ENCODE results near the gene CCDC181. TPM values are rescaled to one million over a fixed set of nuclear protein-coding genes. Genes with fewer than 3 reads are reported as not detected.

The CCDC181 gene
- total and polyA plus RNA-seq, 2 donors (not counting 3 experiments of a cell fraction or from before 2014, with no cell fraction given): 0.18 to 0.22 TPM

GRCh38 chr1:169465281-169465680 lies 38.0 kb upstream of the CCDC181 start:
- H3K4me2 ChIP-seq (ENCODE audit: insufficient read depth, low read length): no peak overlapping the region
- intact Hi-C loops (cut with micrococcal nuclease): loop anchor here (2.0 to 5.0 kb wide), 2 partner anchors 247 to 862 kb away; partner anchors contain the start of gene SELL
- BruUV-seq (replicated peaks): no TSS peak
- no peaks in the 10 kb centered on the region for H3K9me3 ChIP-seq (replicated peaks; ENCODE audit: control insufficient read depth, insufficient read depth, low read length)
- CTCF ChIA-PET: interaction anchor here (0.8 to 5.0 kb wide), 5 partner anchors 13 to 861 kb away, joined by 3 to 73 read pairs (median 7); no protein-coding TSS in a partner anchor
- peaks cover 3% of the 10 kb centered on the region for H3K4me1 ChIP-seq (ENCODE audit: control insufficient read depth, extremely low read depth, insufficient read depth, low read length)
- no peaks in the 10 kb centered on the region for H3K27me3 ChIP-seq (ENCODE audit: control insufficient read depth in 2 of 2, insufficient read depth in 2 of 2, low read length in 2 of 2)
- H3K9me1 ChIP-seq (replicated peaks; ENCODE audit: control insufficient read depth, extremely low read depth, insufficient read depth, low read length): no peaks in the 10 kb centered on the region
- H3K9ac ChIP-seq (replicated peaks; ENCODE audit: extremely low read depth, insufficient read depth, low read length): no peak overlapping the region
- dilution Hi-C loops (cut with MboI; ENCODE audit: extremely low pct_ligation_motif_present, low sequenced_read_pairs): no loop called here
- no peak overlapping the region for H3K4me3 ChIP-seq (replicated peaks in 1 of 3; ENCODE audit: insufficient read depth in 1 of 3, low read depth in 1 of 3, low read length in 3 of 3)
- DNase-seq (ENCODE audit: low read depth, low spot score) (no peak), FAIRE-seq (no peak)
- H3K79me2 ChIP-seq (ENCODE audit: control insufficient read depth, insufficient read depth, low read length): no peaks in the 10 kb centered on the region
- no peak overlapping the region for H2AFZ ChIP-seq (ENCODE audit: low read depth, low read length)
- H3K36me3 ChIP-seq (ENCODE audit: control insufficient read depth in 2 of 2, extremely low read depth in 1 of 2, insufficient read depth in 2 of 2, low read length in 2 of 2): peaks cover 0 to 2% of the 10 kb centered on the region in 2 experiments
- TF ChIP-seq MYC (IDR thresholded peaks at IDR 0.05; ENCODE audit: low read depth, low read length) (no peak), FOS (IDR thresholded peaks at IDR 0.05; ENCODE audit: borderline replicate concordance, insufficient read depth, low read length) (no peak), JUN (IDR thresholded peaks at IDR 0.05; ENCODE audit: borderline replicate concordance, insufficient read depth, insufficient read length, low read depth) (no peak), MAX (IDR thresholded peaks at IDR 0.05; ENCODE audit: insufficient read depth, insufficient read length) (no peak), GATA2 (IDR thresholded peaks at IDR 0.05; ENCODE audit: insufficient read depth, insufficient read length, low read depth, low read length) (no peak), EZH2 (IDR thresholded peaks at IDR 0.05; ENCODE audit: borderline replicate concordance, low read depth, low read length, severe bottlenecking) (no peak), CTCF (IDR thresholded peaks at IDR 0.05; ENCODE audit: extremely low read depth in 1 of 2, insufficient read depth in 1 of 2, low read depth in 1 of 2, low read length in 2 of 2) (no peak)
- POLR2A ChIA-PET: no interaction called here
- H4K20me1 ChIP-seq (replicated peaks; ENCODE audit: control insufficient read depth, extremely low read depth, insufficient read depth, low read length): no peaks in the 10 kb centered on the region
- H3K27ac ChIP-seq (ENCODE audit: insufficient read depth, low read depth, low read length): no peak overlapping the region

Measured in endothelial cell of umbilical vein (primary cell).